NCI-H345 treated with DMSO at 0.1 percent for 48 hours (cell line): ENCODE data around the gene SPAG17.

ENCODE experiments used
- DNase-seq: peaks from one replicate; lab custom pipeline; 2025; ENCODE audit not compliant: unreplicated experiment; lab: John Stamatoyannopoulos, UW

Gene SPAG17

DNA sequence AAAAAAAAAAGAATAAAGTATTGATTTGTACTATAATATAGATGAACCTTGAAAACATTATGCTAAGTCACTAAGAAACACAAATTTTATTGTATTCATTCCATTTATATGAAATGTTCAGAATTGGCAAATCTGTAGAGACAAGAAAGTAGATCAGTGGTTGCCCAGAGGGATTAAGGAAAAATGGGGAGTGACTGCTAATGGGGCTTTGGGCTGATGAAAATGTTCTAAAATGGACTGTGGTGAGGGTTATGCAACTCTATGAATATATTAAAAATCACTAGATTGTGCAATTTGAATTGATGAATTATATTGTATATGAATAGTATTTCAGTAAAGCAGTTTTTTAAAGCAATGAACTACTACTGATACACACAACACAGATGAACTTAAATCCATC lies 265.7 kb downstream of the SPAG17 start:
- DNase-seq = no peak

DNA sequence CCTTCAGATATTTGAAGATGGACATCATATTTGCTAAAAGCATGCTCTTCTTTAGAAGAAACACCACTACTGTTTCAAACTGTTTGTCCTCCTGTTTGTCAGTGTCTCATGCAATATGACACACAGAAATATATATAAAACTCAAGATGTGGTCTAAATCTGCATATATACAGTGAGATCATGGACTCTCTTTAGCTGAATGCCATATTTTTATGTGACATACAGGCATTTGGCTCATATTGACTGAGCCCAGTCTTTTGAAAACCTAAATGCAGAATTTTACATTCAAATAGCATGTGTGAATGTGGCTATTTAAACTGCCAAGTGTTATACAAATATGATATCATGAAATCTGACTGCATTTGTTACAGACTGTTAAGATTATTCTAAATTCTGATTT lies 274.0 kb downstream of the SPAG17 start:
- no peak for DNase-seq

DNA sequence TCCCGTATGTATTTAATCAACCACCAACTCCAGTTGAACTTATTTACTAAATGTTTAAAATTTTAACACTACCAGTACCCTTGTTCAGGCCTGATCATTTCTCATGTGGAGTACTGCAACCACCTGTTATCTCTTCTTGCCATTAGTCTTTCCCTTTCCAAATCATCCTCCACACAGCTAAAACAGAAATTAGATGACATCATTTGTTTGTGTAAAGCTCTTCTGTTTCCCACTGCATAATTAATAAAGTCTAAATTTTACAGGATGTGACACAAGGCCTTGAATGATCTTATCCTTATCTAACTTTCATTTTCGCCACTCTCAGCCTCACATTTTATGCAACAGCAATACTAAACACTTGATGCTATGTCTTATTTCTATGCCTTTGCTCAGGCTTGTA lies 280.0 kb downstream of the SPAG17 start:
- DNase-seq = no peak

DNA sequence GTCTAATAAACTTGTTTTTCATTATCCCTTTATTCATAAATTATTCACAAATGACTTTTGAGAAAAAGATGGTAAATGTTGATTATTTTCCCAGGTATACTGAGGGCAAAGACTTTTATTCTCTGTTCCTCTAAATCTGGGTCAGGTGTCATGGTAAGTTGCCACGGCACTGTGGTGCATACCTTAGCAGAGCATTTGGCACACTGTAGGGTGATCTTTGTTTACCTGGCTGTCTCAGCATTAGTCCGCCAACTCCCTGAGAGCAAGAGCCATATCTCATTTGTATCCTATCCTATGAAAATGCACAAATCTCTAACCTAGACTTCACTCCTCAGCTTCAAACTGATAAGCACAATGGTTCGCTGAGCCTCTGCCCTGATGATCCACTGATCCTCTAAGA lies 280.5 kb downstream of the SPAG17 start:
- DNase-seq = no peak
